ENCODE results near the gene M1AP. TPM values are rescaled to one million over a fixed set of nuclear protein-coding genes. Genes with fewer than 3 reads are reported as not detected.

M1AP gene
- total and polyA plus RNA-seq, 2 of the 8 experiments (the other 6 are each of a cell fraction or from before 2014, with no cell fraction given), result 4.8 TPM

GRCh38 chr2:74584088-74584645 lies 64.0 kb downstream of the M1AP start:
- no peak overlapping the region for H4K5ac ChIP-seq (ENCODE audit: insufficient read length, low read depth, low read length)
- no peak overlapping the region for H3K56ac ChIP-seq (replicated peaks; ENCODE audit: insufficient read length, low read depth, low read length)
- no peak overlapping the region for H2BK5ac ChIP-seq (ENCODE audit: low read depth, low read length)
- no peak overlapping the region for H2BK12ac ChIP-seq (ENCODE audit: low read depth, low read length)
- DNase-seq (ENCODE audit: low read depth in 1 of 2, low spot score in 2 of 2), result no peak
- peaks cover 0 to 2% (median under 1%) of the 10 kb centered on the region in 4 experiments; a peak in 1 of 7 replicates for H3K4me1 ChIP-seq (replicated peaks in 1 of 4; ENCODE audit: control insufficient read depth in 3 of 4, insufficient read depth in 4 of 4, low read length in 3 of 4)
- no peaks in the 10 kb centered on the region for H3K79me2 ChIP-seq (ENCODE audit: control insufficient read depth in 1 of 2, insufficient read depth in 2 of 2, low read length in 2 of 2)
- H3K36me3 ChIP-seq (ENCODE audit: control insufficient read depth in 2 of 4, insufficient read depth in 4 of 4, low read length in 3 of 4), result no peaks in the 10 kb centered on the region
- no peaks in the 10 kb centered on the region for H4K20me1 ChIP-seq (replicated peaks in 1 of 2; ENCODE audit: control insufficient read depth in 1 of 2, insufficient read depth in 2 of 2, low read length in 2 of 2)
- no peaks in the 10 kb centered on the region for H3K27me3 ChIP-seq (replicated peaks in 1 of 4; ENCODE audit: control insufficient read depth in 3 of 4, extremely low read depth in 1 of 4, insufficient read depth in 3 of 4, low read length in 3 of 4)
- H2BK120ac ChIP-seq (replicated peaks; ENCODE audit: low read depth, low read length), result no peak overlapping the region
- H4K91ac ChIP-seq (replicated peaks; ENCODE audit: insufficient read length, low read length), result no peak overlapping the region
- H3K4me3 ChIP-seq (ENCODE audit: extremely low read depth in 1 of 4, insufficient read depth in 2 of 4, low read depth in 3 of 4, low read length in 4 of 4), result no peak overlapping the region
- no peaks in the 10 kb centered on the region for H3K23me2 ChIP-seq (ENCODE audit: low read depth, low read length)
- no peak overlapping the region for H2BK20ac ChIP-seq (ENCODE audit: low read length)
- H2AK5ac ChIP-seq (ENCODE audit: low read depth, low read length), result no peak overlapping the region
- no peaks in the 10 kb centered on the region for H3K9me3 ChIP-seq (ENCODE audit: insufficient read depth in 2 of 2, low read depth in 1 of 2, low read length in 1 of 2)
- no peak for FAIRE-seq
- H3K79me1 ChIP-seq (ENCODE audit: low read depth, low read length), result no peaks in the 10 kb centered on the region
- CTCF ChIA-PET (ENCODE audit: partially characterized antibody), result interaction anchor here (0.8 to 12.2 kb wide), 8 partner anchors 9 to 157 kb away, joined by 3 to 158 read pairs (median 8); partner anchors contain the start of genes CCDC142, PCGF1 and TTC31
- H4K8ac ChIP-seq (ENCODE audit: extremely low read depth, insufficient read depth, low read length), result no peak overlapping the region
- H3K18ac ChIP-seq (ENCODE audit: extremely low read depth, low read length), result no peak overlapping the region
- no peak overlapping the region for H3K4me2 ChIP-seq (ENCODE audit: insufficient read depth in 1 of 2, low read depth in 2 of 2, low read length in 2 of 2)
- H3K23ac ChIP-seq (ENCODE audit: insufficient read length), result no peak overlapping the region
- POLR2A ChIA-PET (ENCODE audit: partially characterized antibody), result interaction anchor here (0.8 to 1.8 kb wide), 3 partner anchors 35 to 85 kb away, joined by 3 to 4 read pairs (median 4); partner anchors contain the start of gene LBX2
- no peak overlapping the region for H2AFZ ChIP-seq (ENCODE audit: low read length)
- no peak overlapping the region for H2BK15ac ChIP-seq (ENCODE audit: low read length)
- WGBS, 2 experiments (ENCODE audit: extremely low coverage in 1 of 2, insufficient coverage in 1 of 2, insufficient read length in 1 of 2, insufficient replicate concordance in 2 of 2, low coverage in 1 of 2, low lambda C conversion rate in 2 of 2, missing lambda C conversion rate in 1 of 2), result 83% methylated on average over 2 of the region's 2 CpGs; no CpG with 5 or more reads in 1 of the 2 experiments
- H3K4ac ChIP-seq (replicated peaks; ENCODE audit: insufficient read length, low read depth, low read length), result no peak overlapping the region
- no peak overlapping the region for H3K9ac ChIP-seq (replicated peaks in 1 of 4; ENCODE audit: extremely low read depth in 1 of 4, low read depth in 3 of 4, low read length in 3 of 4)
- TF ChIP-seq E2F6 (IDR thresholded peaks at IDR 0.05) (no peak), SIN3A (conservative IDR thresholded peaks at IDR 0.05 in 1 of 2, IDR thresholded peaks at IDR 0.05 in 1 of 2; ENCODE audit: low read depth in 1 of 2, low read length in 2 of 2) (no peak), CHD1 (IDR thresholded peaks at IDR 0.05; ENCODE audit: low read depth, low read length) (no peak), RXRA (IDR thresholded peaks at IDR 0.05; ENCODE audit: insufficient read depth, low read depth, low read length) (no peak), POLR2AphosphoS5 (IDR thresholded peaks at IDR 0.05; ENCODE audit: low read depth, low read length) (no peak), ASH2L (IDR thresholded peaks at IDR 0.05; ENCODE audit: low read length) (no peak), BCL11A (IDR thresholded peaks at IDR 0.05; ENCODE audit: low read depth in 2 of 2, low read length in 2 of 2) (no peak)
- no peak overlapping the region for H3K14ac ChIP-seq (ENCODE audit: insufficient read length)
- H3K27ac ChIP-seq (ENCODE audit: low read depth, low read length), result no peak overlapping the region
